Choroid plexus epithelial cell (primary cell): ENCODE measurements around the gene PRICKLE2.

Experiments
- DNase-seq: peaks from one replicate; pipeline ENCODE4 v3.0.0-alpha.2; 2010; ENCODE audit warnings: low read depth
- H3K4me3 ChIP-seq: 2 replicates; pipeline ENCODE4 v1.5.1; 2011; ENCODE audit warnings: low read depth, mild to moderate bottlenecking, control low read depth, low read length, moderate library complexity
- CTCF ChIP-seq: conservative IDR thresholded peaks from 2 replicates; pipeline ENCODE4 v1.5.1; 2011; ENCODE audit warnings: low read depth, mild to moderate bottlenecking, control low read depth, inconsistent platforms, low read length, moderate library complexity

PRICKLE2 gene

GRCh38 chr3:64218746-64219145, 6.5 kb downstream of the PRICKLE2 start:
- H3K4me3 ChIP-seq: no peak overlapping the region
- no peak for TF ChIP-seq CTCF
- DNase-seq: no peak

GRCh38 chr3:64218329-64218728, 6.9 kb downstream of the PRICKLE2 start:
- H3K4me3 ChIP-seq: no peak overlapping the region
- DNase-seq: no peak
- no peak for TF ChIP-seq CTCF

- TF ChIP-seq CTCF: no peak
- peak; percentile 74 for DNase-seq
- H3K4me3 ChIP-seq: no peak overlapping the region
Observed at GRCh38 chr3:64216274-64217147, 8.8 kb downstream of the PRICKLE2 start.

- no peak for TF ChIP-seq CTCF
- no peak for DNase-seq
- no peak overlapping the region for H3K4me3 ChIP-seq
Observed at GRCh38 chr3:64215559-64215958, 9.7 kb downstream of the PRICKLE2 start.

GRCh38 chr3:64215103-64215502, 10.2 kb downstream of the PRICKLE2 start:
- peak overlapping the region; percentile 38 for H3K4me3 ChIP-seq
- DNase-seq: no peak
- TF ChIP-seq CTCF: no peak

- peak; percentile 66 for DNase-seq
- peak overlapping the region; percentile 38 for H3K4me3 ChIP-seq
- no peak for TF ChIP-seq CTCF
Observed at GRCh38 chr3:64214381-64215018, 10.8 kb downstream of the PRICKLE2 start.
